IPS DF 4.7 (cell line): ENCODE results near the gene ZDHHC4.

Experiments used
- DNase-seq: peaks from one replicate; pipeline ENCODE4 v3.0.0-alpha.2; 2013; ENCODE audit warnings: low spot score; ENCODE audit errors: extremely low read depth

ZDHHC4 gene

GRCh38 chr7:6577369-6578113 is at the start of gene ZDHHC4:
TSS of gene ZDHHC4 (plus strand) at chr7:6577454. CDS start at chr7:6580562, 3,108 bp downstream.
- DNase-seq, result no peak

- no peak for DNase-seq
These were observed 48.7 kb upstream of the ZDHHC4 start for GRCh38 chr7:6528401-6529130.

GRCh38 chr7:6529643-6530042 is 47.6 kb upstream of the ZDHHC4 start:
- DNase-seq, result no peak

- no peak for DNase-seq
These were observed 46.4 kb upstream of the ZDHHC4 start for GRCh38 chr7:6530626-6531491.

- DNase-seq, result no peak
These were observed 45.6 kb upstream of the ZDHHC4 start for GRCh38 chr7:6531492-6532279.

GRCh38 chr7:6532516-6532915 is 44.7 kb upstream of the ZDHHC4 start:
- DNase-seq, result no peak

- no peak for DNase-seq
These were observed 43.3 kb upstream of the ZDHHC4 start for GRCh38 chr7:6533893-6534495.

- no peak for DNase-seq
These were observed 40.7 kb upstream of the ZDHHC4 start for GRCh38 chr7:6536262-6537260.

- no peak for DNase-seq
These were observed 34.9 kb upstream of the ZDHHC4 start for GRCh38 chr7:6542368-6542767.

- no peak for DNase-seq
These were observed 31.7 kb upstream of the ZDHHC4 start for GRCh38 chr7:6545398-6546126.

GRCh38 chr7:6546498-6547251 is 30.6 kb upstream of the ZDHHC4 start:
- DNase-seq, result no peak

GRCh38 chr7:6547400-6547799 is 29.9 kb upstream of the ZDHHC4 start:
- no peak for DNase-seq

- no peak for DNase-seq
These were observed 26.2 kb upstream of the ZDHHC4 start, which contains the start of gene GRID2IP for GRCh38 chr7:6551016-6551511. TSS of gene GRID2IP (minus strand) at chr7:6551461. CDS start at chr7:6551436, 25 bp downstream.

- DNase-seq, result no peak
These were observed 23.7 kb upstream of the ZDHHC4 start for GRCh38 chr7:6553448-6554044.

GRCh38 chr7:6554848-6555247 is 22.4 kb upstream of the ZDHHC4 start:
- no peak for DNase-seq

- DNase-seq, result no peak
These were observed 21.1 kb upstream of the ZDHHC4 start for GRCh38 chr7:6556196-6556595.

- no peak for DNase-seq
These were observed 18.4 kb upstream of the ZDHHC4 start for GRCh38 chr7:6558837-6559236.
